ENCODE data around the gene ZBTB8B.

DNA sequence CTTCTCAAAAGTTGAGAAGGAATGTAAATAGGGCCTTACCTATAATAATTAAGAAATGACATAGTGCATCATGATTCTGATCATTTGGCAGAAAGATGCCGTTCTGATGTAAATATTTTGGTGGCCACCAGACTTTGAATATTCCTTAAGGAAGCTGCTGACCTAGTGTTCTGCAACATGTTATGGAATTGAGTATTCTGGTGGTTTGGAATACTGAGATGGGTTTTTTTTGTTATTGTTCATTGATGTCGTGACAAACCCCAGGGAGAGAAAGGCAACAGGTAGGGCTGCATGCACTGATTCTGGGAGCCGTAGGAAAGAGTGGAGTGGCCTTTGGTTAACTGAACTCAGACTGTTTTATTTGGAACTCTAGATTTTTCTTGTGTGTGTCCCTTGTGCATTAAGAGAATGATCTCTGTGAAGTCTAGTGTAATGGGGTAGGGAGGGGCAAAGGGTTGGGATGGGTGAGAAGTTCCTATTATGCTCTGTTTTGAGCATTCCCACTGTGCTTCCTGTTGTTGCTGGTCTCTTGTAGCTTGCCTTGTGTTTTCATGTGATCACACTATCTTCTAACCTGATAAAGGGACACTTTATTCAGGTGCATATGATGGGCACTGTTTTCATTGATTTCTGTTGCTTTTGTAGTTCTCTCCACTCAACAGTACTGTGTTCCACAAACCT, 25.0 kb downstream of the ZBTB8B start:
- TF ChIP-seq POLR2A (IDR thresholded peaks at IDR 0.05): no peak
- TF ChIP-seq, protein P1, sequence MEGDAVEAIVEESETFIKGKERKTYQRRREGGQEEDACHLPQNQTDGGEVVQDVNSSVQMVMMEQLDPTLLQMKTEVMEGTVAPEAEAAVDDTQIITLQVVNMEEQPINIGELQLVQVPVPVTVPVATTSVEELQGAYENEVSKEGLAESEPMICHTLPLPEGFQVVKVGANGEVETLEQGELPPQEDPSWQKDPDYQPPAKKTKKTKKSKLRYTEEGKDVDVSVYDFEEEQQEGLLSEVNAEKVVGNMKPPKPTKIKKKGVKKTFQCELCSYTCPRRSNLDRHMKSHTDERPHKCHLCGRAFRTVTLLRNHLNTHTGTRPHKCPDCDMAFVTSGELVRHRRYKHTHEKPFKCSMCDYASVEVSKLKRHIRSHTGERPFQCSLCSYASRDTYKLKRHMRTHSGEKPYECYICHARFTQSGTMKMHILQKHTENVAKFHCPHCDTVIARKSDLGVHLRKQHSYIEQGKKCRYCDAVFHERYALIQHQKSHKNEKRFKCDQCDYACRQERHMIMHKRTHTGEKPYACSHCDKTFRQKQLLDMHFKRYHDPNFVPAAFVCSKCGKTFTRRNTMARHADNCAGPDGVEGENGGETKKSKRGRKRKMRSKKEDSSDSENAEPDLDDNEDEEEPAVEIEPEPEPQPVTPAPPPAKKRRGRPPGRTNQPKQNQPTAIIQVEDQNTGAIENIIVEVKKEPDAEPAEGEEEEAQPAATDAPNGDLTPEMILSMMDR (IDR thresholded peaks at IDR 0.05): no peak
